A172 (cell line): ENCODE measurements around the gene RTP2. TPM values are rescaled to one million over a fixed set of nuclear protein-coding genes. Genes with fewer than 3 reads are reported as not detected.

Experiments
- DNase-seq: peaks from one replicate; pipeline ENCODE4 v3.0.0-alpha.2; 2015; ENCODE audit warnings: low spot score
- total RNA-seq: library from RNA; depleted of rRNA; stranded (reverse); fragments of >200 nt; shearing (Covaris generic); gene quantifications from 2 replicates; pipeline ENCODE4 v1.2.3, GENCODE V29; 2014

The RTP2 gene
- total RNA-seq, 1 experiment from 2014 or later: not detected

DNA sequence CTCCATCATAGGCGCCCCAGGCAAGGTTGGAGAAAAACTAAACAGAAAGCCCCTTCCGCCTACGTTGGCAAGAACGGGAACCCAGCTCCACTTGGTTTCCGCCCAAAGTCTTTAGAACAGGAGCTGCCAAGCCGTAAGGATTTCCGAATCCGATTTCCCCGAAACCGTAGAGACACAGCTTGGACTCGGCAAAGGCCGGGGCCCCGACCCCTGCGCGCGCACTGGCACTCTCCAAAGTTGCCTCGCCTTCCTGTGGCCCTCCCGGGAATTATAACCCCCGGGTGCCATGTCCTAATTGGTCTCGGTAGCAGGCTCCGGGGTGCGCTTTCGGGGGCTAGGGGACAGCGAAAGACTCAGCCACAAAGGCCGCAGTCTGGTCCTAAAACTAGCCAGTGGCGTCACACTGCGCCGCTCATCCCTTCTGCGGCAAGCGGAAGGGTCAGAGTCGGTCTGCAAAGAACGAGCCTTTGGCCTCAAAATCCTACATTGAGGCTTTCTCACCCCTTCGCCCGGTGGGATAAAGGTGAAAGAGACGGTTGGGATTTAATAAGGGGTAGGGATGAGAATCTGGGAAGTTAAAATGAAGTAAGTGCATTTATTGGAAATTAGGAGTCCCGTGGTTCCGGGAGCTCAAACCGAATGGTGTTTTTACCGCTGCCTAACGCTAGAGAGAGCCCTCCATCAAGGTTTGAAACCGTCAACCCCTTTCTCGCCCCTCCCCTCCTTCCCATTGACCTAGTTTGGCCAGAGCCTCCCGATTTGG, 36.2 kb upstream of the RTP2 start:
- peak; percentile 89 for DNase-seq

- DNase-seq: no peak
Measured at GRCh38 chr3:187738071-187738330, 35.6 kb upstream of the RTP2 start.

GRCh38 chr3:187737368-187738070, 35.2 kb upstream of the RTP2 start:
- DNase-seq: peak; percentile 27

DNA sequence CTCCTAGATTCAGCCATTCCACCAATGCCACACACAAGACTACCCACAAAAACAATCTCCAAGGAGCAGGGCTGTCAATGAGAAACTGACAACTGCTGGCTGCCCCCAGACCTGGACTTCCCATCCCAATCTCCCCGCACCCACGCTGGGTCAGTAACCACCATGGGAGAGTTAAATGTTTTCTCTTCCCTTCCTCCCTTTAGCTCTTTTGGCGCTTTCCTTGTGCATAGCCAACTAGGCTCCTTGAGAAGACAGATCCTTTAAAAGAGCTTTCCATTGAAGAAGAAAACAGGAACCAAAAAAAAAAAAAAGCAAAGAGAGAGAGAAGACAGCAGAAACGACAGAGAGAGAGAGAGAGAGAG, 34.6 kb upstream of the RTP2 start:
- no peak for DNase-seq

GRCh38 chr3:187736418-187736871, 34.1 kb upstream of the RTP2 start:
- DNase-seq: peak; percentile 73

- no peak for DNase-seq
Measured at GRCh38 chr3:187735837-187736236, 33.5 kb upstream of the RTP2 start.

DNA sequence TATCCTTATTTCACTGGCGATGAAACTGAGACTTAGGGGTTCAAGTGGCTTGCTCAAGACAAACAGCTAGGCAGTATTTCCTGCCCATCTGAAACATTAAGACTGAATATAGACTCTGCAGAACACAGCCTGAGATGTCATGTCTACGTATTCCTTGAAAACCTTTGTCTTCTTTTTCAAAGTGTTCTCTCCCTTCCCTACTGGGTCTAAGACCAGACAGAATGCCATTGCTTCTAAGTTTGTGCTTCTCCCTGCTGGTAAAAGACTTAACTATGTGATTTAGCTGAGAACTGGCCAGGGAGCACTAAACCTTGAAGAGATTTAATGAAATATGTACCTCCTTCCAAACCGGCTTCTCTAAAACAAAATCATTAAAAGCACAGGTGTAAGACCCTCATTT, 33.0 kb upstream of the RTP2 start:
- DNase-seq: no peak

DNA sequence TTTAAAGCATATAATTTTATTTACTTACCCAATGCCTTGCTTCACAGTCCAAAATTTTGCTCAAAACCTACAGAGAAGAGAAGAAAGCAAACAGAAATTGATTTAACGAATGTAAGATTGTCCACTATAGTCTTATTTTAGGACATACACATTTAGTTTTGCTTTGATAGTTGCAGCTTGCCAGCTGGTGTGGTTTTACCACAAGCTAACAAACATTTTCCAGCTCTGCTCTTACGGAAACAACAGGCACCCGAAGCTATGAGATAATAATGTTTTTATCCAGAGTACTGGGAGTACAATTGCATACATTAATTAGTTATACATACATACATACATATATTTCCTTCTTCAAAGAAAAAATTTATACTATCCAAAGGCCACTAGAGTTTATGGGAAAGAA, 32.5 kb upstream of the RTP2 start:
- no peak for DNase-seq

DNA sequence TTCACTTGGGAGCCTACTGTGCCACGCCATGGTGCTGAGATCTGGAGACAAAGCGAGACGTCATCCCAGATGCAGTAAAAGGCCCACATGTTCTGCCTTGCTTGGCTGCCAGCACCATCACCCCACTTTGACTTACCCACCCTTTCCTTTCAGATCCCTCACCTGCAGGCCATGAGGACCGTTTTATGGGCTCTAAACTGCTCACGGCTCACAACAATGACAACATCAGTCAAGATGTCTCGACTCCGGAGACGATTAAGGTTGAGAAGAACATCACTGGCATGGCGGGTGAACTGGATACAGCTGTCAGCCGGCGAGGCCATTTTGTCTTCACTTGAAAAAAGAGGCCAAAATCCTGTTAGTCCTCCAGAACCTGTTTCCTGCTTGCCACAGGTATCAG, 31.0 kb upstream of the RTP2 start:
- DNase-seq: no peak

DNA sequence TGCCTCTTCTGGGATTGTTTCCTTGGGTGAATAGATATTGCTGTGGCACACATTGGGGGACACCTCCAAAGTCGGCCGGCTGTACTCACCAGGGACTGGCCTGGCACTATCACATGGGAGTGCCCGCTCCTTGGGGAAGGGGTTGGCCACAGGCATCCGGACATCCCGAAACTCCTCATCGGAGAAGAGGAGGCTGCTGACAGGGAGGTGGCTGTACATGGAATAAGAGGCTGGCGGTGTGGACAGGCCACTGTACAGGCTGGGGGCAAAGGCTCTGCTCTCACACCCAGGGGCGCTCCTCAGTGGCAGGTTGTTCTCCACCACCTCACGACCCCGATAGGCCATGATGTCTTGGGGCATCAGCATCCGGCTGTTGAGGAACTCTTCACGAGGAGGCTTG, 27.2 kb upstream of the RTP2 start:
- no peak for DNase-seq

GRCh38 chr3:187728940-187729583, 26.7 kb upstream of the RTP2 start:
- DNase-seq: no peak

DNA sequence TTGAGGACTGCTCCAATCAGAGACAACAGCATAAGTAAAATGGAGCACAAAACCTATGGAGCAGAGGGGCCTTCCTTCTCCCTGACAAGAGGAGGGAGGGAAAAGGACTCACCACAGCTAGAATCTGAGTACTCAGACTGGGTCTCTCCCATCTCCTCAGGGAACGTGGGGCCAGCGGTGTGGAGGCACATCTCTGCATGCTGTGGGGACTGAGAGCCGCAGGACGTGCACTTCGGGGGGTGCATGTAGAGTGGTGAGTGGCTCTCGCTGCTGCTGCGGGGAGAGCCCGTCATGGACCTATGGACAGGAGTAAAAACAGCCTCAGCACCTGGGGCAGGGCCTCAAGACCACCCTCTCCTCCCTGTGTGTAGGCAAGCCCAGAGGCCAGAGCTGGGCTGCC, 25.9 kb upstream of the RTP2 start:
- no peak for DNase-seq

- no peak for DNase-seq
Measured at GRCh38 chr3:187726564-187726963, 24.2 kb upstream of the RTP2 start.

DNA sequence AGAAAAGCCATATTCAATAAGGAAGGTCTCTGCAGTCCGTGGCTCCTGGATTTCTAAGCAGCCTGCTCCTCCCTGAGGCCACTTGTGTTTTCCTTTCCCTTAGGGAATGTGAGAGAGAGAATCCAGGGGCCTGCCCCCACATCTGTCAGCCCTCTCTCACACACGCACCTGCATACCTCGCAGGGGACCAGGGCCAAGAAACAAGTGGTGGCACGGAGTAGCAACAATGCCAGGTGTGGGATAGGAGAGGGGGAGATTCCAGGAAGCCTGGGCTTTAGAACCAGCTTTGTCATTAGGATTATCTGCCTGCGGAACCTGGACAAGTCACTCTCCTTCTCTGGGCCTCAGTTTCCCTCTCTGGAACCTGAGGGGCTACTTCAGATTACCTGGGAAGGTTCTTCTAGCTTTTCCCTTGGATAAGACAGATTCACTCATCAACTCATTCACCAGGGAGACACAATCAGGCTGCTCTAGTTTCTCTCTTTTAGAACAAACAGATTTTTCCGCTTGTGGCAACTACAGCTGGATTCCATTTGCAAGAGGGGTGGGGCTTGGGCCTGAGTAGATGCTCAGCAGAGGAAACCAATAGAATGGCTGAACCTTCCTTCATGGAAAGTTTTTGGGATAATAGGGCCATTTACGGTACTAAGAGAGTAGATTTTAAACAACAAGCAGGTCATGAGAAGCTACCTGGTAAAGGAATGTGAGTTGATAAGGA, 23.5 kb upstream of the RTP2 start:
- no peak for DNase-seq

- no peak for DNase-seq
Measured at GRCh38 chr3:187725224-187725623, 22.9 kb upstream of the RTP2 start.

- DNase-seq: no peak
Measured at GRCh38 chr3:187722206-187722612, 19.9 kb upstream of the RTP2 start.

- DNase-seq: no peak
Measured at GRCh38 chr3:187721055-187721454, 18.7 kb upstream of the RTP2 start.

DNA sequence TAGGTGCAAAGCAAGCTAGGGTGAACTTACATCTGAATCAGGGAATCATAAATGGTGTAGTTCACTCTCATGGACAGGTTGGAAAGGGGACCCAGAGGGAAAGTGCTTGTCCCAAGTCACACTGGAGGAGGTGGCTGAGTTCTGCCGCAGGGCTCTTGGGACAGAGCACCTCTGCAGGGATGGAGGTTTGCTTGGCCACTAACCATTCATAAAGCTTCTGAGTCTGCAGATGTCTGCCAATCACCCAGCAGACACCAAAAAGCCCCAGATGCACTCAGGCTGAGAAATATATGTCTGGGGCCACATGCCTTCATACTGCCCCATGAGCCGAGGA, 17.9 kb upstream of the RTP2 start:
- DNase-seq: no peak

- no peak for DNase-seq
Measured at GRCh38 chr3:187719628-187720336, 17.4 kb upstream of the RTP2 start.

DNA sequence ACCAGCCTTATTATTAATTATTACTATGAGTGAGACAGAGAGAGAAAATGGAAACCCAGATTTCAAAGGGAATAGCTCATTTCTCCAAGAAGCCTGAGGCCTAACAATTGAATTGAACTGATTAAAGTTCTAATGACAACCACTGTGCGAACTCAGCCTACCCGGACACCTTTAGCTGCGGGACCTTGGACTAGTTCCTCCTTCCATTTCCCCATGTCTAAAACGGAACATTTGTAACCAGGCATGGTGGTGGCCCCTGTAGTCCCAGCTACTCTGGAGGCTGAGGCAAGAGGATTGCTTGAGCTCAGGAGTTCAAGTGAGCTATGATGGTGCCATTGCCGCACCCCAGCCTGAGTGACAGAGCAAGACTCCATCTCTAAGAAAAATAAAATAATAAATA, 16.4 kb upstream of the RTP2 start:
- no peak for DNase-seq

GRCh38 chr3:187717572-187717971, 15.2 kb upstream of the RTP2 start:
- no peak for DNase-seq

GRCh38 chr3:187714404-187714979, 12.1 kb upstream of the RTP2 start:
- DNase-seq: peak; percentile 78
